Measurements from ENCODE around the gene NDUFV1.
"Not testable (repeated sequence)": the region's sequence is repeated elsewhere in the genome, so short reads cannot be mapped to it uniquely, and the experiment has no call there.

- TF ChIP-seq EZH2 (IDR thresholded peaks at IDR 0.05; ENCODE audit: low read depth); CTCF (conservative IDR thresholded peaks at IDR 0.05): not testable (repeated sequence)
Measured at GRCh38 chr11:67604119-67604518, 2.6 kb upstream of the NDUFV1 start.

All from PC-9 (cell line).